Stimulated activated CD4-positive, alpha-beta T cell treated with anti-CD3 and anti-CD28 coated beads, Interleukin-12 subunit alpha, Interleukin-12 subunit beta, amount 100 ng/mL, for 24 hours (primary cell): ENCODE data around the gene ESCO1.

ENCODE experiments used
- DNase-seq, 2 experiments: peaks; one replicate each; pipeline ENCODE4 v3.0.0-alpha.2; 2020; ENCODE audit warnings: low read depth in 2 of 2

The ESCO1 gene

GRCh38 chr18:21584391-21584790 lies 16.1 kb downstream of the ESCO1 start:
- DNase-seq, result no peak

GRCh38 chr18:21575656-21576055 lies 24.8 kb downstream of the ESCO1 start:
- DNase-seq, result no peak

GRCh38 chr18:21571772-21572171 lies 28.7 kb downstream of the ESCO1 start:
- DNase-seq, result no peak

GRCh38 chr18:21559195-21559594 lies 41.3 kb downstream of the ESCO1 start:
- no peak for DNase-seq

GRCh38 chr18:21557607-21558253 lies 42.8 kb downstream of the ESCO1 start:
- DNase-seq, result no peak

- DNase-seq, result no peak
These were observed 50.0 kb downstream of the ESCO1 start for GRCh38 chr18:21550510-21550970.

- no peak for DNase-seq
These were observed 51.9 kb downstream of the ESCO1 start for GRCh38 chr18:21548647-21549046.

- DNase-seq, result no peak
These were observed 54.1 kb downstream of the ESCO1 start for GRCh38 chr18:21546423-21546822.

GRCh38 chr18:21538230-21538629 lies 62.3 kb downstream of the ESCO1 start:
- DNase-seq, result no peak

GRCh38 chr18:21534327-21534726 lies 66.2 kb downstream of the ESCO1 start:
- no peak for DNase-seq

- DNase-seq, result no peak
These were observed 74.0 kb downstream of the ESCO1 start for GRCh38 chr18:21526463-21526862.

GRCh38 chr18:21525916-21526315 lies 74.6 kb downstream of the ESCO1 start:
- DNase-seq, result no peak

GRCh38 chr18:21522530-21522929 lies 78.0 kb downstream of the ESCO1 start:
- no peak for DNase-seq

- DNase-seq, result no peak
These were observed 86.8 kb downstream of the ESCO1 start for GRCh38 chr18:21513741-21514140.

GRCh38 chr18:21513292-21513691 lies 87.2 kb downstream of the ESCO1 start:
- no peak for DNase-seq

- no peak for DNase-seq
These were observed 91.4 kb downstream of the ESCO1 start for GRCh38 chr18:21509062-21509461.

- DNase-seq, result no peak
These were observed 92.4 kb downstream of the ESCO1 start for GRCh38 chr18:21507913-21508701.

GRCh38 chr18:21502661-21503060 lies 97.8 kb downstream of the ESCO1 start:
- no peak for DNase-seq

- no peak for DNase-seq
These were observed 100.5 kb downstream of the ESCO1 start for GRCh38 chr18:21499997-21500396.

GRCh38 chr18:21496277-21496835 lies 104.1 kb downstream of the ESCO1 start:
- no peak for DNase-seq

- DNase-seq, result no peak
These were observed 109.8 kb downstream of the ESCO1 start for GRCh38 chr18:21490748-21491147.

- DNase-seq, result no peak
These were observed 110.5 kb downstream of the ESCO1 start for GRCh38 chr18:21489919-21490495.
